Stimulated activated CD4-positive, alpha-beta T cell treated with anti-CD3 and anti-CD28 coated beads, Interleukin-4, amount 100 ng/mL, for 1 hour (primary cell): ENCODE data around the gene PSD.
A peak's percentile ranks its signal among the peaks of the same experiment; 100 is the strongest.
"Not testable (repeated sequence)": the region's sequence is repeated elsewhere in the genome, so short reads cannot be mapped to it uniquely, and the experiment has no call there.

Experiments
- DNase-seq: peaks from one replicate; pipeline ENCODE4 v3.0.0-alpha.2; 2020

The PSD gene

DNA sequence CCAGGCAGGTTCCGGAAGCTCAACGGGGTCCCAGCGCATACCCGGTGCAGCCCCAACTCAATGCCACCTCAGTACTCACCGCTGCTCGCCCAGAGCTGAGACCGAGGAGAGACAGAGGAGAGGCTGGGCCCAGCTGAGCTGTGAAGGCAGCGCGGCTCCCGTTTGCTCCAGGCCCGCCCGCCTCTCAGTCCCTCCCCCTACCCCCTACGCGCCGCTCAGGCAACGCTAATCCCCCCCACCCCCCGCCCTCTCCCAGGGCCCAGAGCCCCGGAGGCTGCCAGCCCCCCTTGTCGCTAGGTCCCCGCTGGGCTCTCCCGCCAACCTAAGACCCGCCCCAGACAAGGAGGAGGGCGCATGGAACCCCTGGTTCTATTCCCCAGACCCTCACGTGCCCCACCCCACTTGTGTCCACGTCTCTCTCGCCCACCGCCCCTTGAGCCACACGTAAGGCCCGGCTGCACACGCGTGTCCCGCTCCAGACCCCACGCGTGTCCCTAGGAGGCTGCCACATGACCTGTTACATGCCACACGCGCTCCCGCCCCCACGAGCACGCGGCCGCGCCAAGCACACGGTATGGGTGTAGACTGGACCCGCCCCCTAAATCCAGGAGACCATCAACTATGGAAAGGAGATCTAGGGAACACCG is at the start of gene PSD:
Gene PSD, minus strand, starts transcription at position 164 of the 647 bp plus-strand sequence. CDS start 1,747 bp downstream, outside the sequence.
- no peak for DNase-seq

DNA sequence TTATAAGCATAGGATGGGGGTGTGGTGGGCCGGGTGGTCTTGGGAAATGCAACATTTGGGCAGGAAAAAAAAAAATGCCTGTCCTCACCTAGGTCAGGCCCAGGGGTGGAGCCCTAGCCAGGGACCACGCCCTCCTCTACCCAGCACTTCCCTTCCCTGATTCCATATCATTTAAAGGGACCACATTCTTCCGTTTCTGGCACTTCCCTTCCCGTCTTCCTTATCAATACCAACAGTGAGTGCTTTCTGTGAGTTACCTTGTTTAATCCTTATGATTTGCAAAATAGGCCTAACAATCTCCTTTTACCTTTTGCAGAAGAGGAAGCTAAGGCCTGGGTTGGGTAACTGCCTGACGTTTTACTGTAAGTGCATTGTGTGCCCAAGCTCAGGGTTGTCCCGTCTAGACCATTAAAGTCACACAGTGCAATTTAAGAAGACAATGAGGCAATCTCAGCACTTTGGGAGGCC is 49.4 kb upstream of the PSD start:
- no peak for DNase-seq

DNA sequence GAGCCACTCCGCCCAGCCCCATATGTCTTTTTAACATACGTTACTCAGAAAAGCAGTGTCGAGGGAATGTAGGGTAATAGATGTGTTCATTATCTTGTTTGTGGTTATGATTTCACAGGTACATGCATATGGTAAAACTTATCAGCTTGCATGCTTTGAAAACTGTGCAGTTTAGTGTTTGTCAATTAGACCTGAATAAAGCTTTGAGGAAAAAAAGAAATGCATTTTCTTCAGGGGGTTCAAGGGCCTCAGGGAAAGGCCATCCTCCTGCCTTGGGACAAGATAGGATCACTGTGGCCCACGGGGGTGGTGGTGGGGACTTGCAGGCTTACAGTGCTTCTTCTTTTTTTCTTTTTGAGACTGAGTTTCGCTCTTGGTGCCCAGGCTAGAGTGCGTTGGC is 48.7 kb upstream of the PSD start:
- DNase-seq = no peak

DNA sequence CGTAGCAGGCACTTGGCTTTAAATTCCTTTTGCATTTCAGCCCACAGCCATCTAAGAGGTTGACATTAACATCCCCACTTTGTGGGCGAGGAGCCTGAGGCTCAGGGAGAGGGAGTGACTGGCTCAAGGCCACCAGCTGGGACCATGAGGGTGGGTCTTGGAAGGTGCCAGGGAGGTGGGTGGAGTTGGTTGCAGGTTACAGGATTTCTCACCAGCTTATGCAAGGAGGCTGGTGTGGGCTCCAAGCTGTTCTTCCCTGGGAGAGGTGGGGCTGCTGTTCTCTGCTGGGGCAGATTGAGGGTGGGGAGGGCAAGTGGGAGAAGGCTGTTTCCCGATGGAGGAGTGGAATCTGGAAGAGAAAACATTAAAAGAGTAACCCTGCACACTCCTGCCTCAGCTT is 46.9 kb upstream of the PSD start:
- no peak for DNase-seq

DNA sequence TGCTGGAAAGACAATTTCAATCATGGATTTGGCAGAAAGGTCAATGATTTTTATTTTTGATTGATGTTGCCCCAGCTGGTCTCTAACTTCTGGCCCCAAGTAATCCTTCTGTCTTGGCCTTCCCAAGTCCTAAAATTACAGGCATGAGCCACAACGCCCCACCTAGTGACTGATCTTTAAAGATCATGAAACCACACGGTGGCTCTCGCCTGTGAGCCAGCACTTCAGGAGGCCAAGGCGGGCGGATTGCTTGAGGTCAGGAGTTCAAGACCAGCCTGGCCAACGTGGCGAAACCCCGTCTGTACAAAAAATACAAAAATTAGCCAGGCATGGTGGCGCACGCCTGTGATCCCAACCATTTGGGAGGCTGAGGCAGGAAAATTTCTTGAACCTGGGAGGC is 45.4 kb upstream of the PSD start:
- no peak for DNase-seq

DNA sequence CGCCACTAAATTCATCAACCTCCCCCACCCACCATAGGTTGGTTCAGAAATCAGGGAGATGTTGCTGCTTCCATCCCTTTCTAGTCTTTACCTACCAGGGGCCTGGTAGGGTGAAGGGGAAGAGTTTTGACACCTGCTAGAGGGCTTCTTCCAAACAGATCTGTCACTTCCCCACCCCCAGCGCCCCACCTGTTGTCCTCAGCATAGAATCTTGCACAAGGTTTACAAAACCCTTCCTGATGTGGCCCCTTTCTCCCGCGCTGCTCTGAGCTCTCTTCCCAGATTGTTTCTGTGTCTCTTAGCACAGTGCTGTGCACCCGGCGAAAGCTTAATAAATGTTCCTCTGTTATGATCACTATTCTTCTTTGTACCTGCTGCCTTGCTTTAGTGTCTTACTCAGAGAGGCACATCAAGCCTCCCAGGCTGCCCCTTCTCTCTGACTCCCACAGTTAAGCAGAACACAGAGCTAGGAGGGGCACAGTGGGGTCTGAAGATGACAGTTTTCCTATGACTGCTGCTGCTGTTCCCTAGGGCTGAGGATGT is 44.0 kb upstream of the PSD start:
- no peak for DNase-seq

DNA sequence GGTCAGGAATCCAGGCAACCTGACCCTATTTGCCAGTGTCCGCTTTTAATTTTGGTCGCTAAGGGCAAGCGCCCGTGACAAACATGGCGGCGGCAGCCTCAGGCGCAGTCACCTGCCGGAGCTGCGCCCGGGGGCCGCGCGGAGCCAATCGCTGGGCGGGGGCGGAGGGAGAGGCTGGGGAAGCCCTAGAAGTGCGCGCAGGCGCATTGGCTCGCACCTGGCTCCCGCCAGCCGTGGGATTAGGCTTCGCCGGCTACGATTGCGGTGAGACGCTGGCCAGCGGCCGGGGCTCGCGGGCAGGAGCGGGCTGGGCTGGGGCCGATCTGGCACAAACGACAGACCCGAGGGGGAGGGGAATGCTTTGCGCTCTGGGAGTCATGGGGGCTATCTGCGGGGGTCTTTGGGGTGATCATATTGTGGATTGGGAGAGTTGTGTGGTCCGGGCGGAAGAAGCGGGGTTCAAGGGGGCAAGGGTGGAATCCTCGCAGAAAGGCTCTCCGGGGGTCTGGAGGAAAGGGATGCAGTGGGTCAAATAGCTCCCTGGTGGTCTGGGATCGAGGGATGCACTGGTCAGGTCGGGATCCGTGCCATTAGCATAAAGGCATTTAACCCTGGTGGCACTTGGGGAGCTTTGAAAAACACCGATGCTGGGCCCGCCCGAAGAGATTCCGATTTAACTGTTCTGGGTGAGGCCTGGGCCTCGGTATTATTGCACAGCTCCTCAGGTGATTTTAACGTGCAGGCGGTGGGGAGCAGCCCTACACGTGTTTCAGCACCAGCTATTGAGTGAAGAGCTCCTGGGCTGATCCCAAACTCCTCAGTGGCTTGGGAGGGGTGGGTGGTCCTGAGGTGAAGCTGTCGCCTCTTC is 42.8 kb upstream of the PSD start:
- DNase-seq = peak; percentile 96

DNA sequence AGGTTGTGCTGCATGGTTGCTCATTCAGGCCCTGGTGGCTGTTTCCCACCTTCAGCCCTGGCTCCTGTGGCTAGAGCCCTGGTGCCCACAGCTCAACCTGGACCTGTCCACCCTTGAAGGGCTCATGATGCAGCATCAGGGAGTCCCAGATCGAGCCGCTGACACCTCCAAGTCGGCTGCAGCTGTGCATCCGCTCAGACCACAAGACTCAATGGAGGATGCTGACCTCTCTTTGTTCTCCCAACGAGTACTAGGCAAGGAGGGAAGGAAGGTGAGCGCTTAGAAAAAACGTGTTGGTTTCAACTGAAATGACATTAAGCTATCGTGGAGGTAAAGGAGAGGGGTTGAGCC is 42.2 kb upstream of the PSD start:
- peak; percentile 13 for DNase-seq

DNA sequence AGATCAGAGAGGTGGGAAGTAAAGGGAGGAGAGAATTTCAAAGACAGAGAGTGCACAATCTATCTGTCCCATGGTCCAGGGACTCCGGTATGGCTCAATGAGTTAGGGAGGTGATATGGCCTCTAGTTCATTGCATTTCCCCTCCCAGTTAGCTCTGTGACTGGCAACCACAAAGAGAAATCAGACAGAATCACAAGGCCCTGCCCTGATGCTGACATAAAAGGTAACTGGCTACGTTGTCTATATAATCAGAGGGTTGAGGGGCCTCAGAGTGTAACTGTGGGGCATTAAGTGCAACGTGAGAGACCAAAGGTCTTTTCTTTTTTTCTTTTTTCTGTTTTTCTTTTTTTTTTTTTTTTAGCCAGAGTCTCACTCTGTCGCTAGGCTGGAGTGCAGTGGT is 40.1 kb upstream of the PSD start:
- no peak for DNase-seq

DNA sequence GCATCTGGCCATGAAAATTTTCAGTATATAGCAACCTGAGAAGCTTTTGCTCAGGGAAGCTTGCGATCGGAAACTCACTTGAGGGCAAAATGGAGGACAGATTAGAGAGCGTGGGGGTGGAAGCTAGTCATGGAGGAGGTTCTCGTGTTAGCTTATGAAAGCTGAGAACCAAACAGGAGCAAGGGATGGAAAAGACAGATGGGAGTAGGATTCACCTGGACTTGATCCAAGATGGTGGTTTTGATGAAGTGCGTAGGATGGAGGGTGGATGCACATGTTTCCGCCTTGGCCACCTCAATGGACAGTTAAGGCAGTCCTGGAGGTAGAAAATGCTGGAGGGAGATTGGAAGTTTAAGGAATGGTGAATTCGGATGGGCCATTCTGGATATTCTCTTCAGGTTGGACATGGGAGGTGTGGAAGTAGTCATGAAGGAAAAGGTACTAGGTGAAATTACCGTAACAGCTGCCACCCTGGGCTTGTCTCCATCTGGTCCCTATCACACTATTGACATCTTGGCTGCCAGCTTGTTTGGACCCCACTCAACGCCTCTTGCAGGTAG is 39.1 kb upstream of the PSD start:
- no peak for DNase-seq

DNA sequence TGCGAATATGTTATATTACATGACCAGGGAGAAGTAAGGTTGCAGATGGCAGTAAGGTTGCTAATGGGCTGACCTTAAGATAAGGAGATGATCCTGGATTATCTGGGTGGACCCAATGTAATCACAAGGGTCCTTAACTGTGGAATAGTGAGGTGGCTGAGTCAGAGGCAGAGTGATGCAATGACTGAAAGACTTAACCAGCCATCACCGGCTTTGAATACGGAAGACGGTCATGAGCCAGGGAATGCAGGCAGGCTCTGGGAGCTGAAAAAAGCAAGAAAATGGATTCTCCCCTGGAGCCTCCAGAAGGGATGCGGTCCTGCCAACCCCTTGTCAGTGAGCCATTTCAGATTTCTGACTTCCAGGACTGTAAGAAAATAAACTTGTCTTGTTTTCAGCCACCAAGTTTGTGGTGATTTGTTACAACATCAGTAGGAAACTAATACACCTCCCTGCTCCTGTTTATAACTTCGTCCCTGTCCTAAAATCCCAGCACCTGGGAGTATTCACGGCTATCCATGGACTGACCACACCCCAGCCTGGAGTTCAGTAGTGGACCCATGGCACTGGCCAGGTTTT is 37.4 kb upstream of the PSD start:
- no peak for DNase-seq

DNA sequence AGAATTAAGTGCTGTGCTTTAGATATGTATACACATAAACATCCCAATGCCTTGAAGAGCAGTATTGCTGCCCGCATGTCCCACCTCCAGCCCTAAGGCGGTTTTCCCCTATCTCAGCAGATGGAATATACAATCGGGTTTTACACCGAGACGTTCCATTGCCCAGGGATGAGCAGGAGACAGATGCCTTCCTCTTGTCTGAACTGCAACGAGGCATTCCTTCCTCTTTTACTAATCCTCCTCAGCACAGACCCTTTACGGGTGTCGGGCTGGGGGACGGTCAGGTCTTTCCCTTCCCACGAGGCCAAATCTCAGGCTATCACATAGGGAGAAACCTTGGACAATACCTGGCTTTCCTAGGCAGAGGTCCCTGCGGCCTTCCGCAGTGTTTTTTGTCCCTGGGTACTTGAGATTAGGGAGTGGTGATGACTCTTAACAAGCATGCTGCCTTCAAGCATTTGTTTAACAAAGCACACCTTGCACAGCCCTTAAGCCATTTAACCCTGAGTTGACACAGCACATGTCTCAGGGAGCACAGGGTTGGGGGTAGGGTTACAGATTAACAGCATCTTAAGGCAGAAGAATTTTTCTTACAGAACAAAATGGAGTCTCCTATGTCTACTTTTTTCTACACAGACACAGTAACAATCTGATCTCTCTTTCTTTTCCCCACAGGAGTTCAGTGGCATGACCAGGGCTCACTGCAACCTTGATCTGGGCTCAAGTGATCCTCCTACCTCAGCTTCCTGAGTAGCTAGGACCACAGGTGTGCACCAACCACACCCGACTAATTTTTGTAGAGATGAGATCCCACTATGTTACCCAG is 36.3 kb upstream of the PSD start:
- DNase-seq = not testable (repeated sequence)

DNA sequence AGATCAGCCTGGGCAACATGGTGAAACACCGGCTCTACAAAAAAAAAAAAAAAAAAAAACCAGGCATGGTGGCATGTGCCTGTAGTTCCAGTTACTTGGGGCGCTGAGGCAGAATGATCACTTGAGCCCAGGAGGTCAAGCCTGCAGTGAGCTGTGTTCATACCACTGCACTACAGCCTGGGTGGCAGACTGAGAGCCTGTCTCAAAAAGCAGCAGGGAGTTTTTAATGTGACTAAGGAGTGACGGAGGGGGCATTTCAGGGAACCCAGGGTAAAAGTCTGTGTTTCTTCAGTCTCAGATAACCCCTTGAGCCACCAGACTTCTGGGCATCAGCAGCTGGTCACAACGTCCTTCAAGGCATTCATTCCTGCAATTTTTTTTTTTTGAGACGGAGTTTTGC is 34.9 kb upstream of the PSD start:
- DNase-seq = no peak

DNA sequence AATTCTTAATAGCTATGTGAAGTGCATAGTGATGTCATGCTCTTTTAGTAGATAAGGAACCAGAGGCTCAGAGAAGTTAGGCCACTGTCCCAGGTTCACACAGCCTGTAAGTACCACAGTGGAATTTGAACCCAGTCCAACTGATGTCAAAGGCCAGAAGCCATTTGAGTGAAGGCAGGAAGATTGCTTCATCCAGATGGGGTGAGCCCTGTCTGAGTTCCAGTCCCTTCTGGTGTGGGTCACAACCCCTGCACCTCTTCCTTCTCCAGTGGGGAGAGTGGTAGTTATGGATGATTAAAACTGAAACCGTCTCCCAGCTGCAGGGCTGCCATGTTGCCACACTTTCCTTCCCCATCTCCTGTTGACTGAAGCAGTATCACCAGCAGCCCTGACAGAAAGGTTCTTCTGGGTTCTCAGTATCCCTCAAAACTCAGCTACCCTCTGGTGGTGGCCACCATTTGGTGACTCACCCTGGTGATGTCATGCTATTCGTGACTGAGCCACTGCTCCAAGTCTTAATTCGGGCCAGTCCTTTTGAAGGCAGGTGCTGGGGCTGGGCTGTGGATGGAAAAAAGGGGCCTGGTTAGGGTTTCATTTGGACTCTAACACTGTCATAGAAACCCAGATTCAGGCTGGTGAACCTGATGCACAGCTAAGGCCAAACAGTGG is 34.2 kb upstream of the PSD start:
- peak; percentile 54 for DNase-seq

DNA sequence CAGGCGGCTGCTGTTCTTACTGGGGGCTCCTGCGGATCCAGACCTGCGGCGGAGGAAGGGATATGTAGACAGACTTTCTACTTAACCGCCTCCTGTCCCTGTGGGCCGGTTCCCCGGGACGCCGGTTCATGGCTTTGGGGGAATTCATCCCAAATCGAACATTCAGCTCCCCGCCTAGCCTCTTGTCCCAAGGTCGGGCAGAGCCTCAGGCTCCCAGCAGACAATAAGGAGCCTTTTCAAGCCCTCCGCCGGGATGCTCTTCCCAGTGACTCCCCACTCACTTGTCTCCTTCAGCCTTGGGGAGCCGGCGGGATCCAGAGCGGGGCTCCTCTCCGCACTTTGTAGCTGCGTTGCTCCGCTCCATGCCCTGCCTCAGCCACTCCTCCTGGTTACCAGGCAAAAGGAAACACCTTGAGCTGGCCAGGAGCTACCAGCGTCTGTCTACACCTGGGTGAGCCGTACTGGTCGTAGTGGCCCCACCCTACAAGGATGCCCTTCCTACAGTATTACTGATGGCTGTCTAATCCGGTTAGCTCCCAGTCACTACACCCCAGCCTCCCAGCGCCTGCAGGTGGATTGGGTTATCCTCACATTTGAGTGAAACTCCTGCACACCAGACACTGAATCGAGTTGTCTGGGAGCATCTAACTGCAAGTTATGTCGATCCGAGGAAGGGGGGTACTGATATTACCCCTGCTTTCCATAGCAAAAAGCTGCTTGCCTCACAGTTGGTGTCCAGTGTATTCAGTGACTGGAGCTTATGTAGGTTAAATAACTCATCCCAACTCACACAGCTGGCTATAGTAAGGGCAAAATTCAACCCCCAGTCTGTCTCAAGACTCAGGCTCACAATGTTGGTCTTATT is 32.8 kb upstream of the PSD start, which contains the start of gene C10orf95:
Gene C10orf95, minus strand, starts transcription at position 439 of the 865 bp plus-strand sequence. CDS start 450 bp downstream, outside the sequence.
- peak; percentile 9 for DNase-seq

DNA sequence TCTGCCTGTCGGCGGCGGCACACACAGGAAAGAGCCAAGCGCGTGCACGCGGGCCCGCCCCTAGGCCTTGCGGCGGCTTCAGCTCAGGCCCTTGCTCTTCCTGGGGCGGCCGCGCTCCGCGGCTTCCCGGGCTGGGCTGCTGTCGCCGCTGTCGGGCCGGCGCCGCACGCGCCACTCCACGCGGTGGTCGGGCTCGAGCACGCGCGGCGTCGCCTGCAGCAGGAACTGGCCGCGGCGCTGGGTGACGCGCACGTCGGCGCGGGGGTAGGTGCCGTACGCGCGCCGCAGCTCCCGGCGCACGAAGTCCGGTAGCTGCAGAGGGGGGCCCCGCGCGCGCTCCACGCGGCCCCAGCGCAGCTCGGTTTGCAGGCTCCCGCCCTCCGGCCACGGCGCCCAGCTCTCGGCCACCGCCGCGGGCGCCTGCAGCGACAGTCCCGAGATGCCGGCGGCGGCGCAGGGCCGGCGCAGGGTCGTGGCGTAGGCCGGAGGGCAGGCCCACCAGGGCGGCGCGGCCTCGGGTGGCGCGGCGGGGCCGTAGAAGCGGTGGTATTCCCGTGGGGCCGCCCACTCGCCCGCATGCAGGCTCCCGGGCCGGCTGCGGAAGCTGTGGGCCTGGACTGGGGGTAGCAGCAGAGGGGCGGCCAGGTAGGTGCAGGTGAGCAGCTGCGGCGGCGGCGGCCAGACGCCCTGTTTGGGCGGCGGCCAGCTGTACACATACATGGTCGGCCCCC is 32.0 kb upstream of the PSD start:
- peak; percentile 84 for DNase-seq

DNA sequence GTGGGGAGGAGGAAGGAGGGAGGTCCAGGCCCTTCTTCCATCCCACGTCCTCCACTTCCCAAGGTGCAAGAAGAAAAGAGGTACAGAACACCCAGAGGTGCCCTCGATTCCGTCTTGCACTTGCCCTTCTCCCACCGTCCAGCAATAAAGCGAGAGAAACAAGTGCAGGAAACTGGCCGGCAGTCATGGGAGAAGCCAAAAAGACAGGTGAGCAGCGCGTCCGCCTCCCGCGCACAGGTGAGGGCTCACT is 31.5 kb upstream of the PSD start:
- DNase-seq = no peak

DNA sequence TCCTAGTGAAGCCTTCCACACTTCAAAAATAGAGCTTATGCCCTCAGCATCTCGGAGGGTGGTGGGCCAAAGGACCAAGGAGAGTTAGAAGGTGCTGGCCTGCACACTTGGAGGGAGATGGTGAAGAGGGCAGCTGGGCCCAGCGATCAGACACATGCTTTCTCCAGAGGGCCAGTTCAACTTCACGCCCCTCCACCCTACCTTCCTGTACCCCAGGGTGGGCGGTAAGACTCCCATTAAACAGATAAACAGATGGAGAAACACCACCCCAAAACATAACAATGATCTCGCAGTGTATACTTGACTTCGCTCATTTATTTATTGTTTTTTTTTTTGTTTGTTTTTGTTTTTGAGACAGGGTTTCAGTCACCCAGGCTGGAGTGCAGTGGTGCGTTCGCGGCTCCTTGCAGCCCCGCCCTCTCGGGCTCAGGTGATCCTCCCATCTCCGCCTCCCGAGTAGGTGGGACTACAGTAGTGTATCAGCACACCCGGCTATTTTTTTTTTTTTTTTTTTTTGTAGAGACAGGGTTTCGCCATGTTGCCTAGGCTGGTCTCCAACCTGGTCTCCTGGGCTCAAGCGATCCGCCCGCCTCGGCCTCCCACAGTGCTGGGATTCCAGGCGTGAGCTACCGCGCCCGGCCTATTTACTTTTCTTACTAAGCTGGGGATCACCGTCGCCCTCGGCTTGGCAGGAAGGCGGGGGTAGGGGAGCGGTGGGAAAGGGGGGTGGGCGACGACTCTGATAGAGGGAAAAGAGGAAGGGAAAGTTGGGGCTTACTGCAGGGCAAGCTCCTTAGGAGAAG is 30.9 kb upstream of the PSD start:
- DNase-seq = peak; percentile 85

DNA sequence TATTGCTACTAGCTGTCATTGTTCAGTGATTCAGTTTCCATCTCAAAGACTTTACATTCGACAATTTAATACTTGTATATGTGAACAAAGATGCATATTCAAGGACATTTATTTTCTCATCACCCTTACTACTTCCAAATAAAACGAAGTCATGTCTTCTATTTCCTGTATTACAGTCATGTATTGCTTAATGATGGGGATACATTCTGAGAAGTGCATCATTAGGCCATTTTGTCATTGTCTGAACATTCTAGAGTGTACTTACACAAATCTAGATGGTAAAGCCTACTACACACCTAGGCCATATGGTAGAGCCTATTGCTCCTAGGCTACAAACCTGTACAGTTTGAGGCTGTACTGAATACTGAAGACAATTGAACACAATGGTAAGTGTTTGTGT is 26.3 kb upstream of the PSD start:
- no peak for DNase-seq

DNA sequence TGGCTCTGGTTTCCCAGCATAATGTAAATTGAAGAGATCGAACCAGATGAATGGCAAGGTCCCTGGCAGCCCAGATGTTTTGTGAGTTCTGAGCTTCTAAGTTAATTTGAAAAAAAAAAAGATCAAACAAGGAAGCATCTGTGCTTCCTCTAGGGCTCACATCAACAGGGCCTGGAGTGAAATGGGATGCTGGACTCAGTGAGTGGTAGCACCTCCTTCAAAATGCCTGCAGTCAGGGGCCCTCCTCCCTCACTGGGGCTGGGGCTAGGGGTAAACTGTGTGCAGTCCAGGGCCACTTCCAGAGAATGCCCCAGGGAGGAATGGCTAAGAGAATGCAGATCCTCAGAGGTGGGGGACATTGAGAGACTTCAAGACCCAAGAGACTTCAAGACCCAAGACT is 19.8 kb upstream of the PSD start:
- no peak for DNase-seq
